Naive thymus-derived CD4-positive, alpha-beta T cell (primary cell): ENCODE data around the gene SCFD1. TPM values are rescaled to one million over a fixed set of nuclear protein-coding genes. Genes with fewer than 3 reads are reported as not detected.

Source experiments
- ATAC-seq: fragments of 150-1000 bp; cut with Tn5 transposase; 2 replicates; pipeline ENCODE4 v1.10.0; 2021; ENCODE audit warnings: mild to moderate bottlenecking, moderate library complexity
- CTCF ChIA-PET: fragments of 350-600 bp; sonication (Branson Sonifier 250); formaldehyde crosslinking; loops from one replicate; lab custom pipeline; 2021; ENCODE audit warnings: antibody characterized with exemption; lab: Charles Lee
- POLR2A ChIA-PET: fragments of 350-600 bp; sonication (Branson Sonifier 250); formaldehyde crosslinking; loops from one replicate; lab custom pipeline; 2021; ENCODE audit warnings: antibody characterized with exemption, inconsistent platforms; lab: Charles Lee
- DNase-seq, 9 donors: peaks; one replicate each; pipeline versions ENCODE4 v3.0.0 to v3.0.0-alpha.2; 2020 to 2022; ENCODE audit warnings: mixed read lengths in 1 of 9
- H3K27ac ChIP-seq: one replicate; pipeline ENCODE4 v1.7.0; 2013; ENCODE audit warnings: mild to moderate bottlenecking, low read depth, low read length, moderate library complexity
- H3K27me3 ChIP-seq, 2 donors: one replicate each; pipeline ENCODE4 v1.7.0; 2013; ENCODE audit warnings: low read length in 2 of 2, mild to moderate bottlenecking in 2 of 2, moderate library complexity in 2 of 2; ENCODE audit not compliant: control insufficient read depth in 2 of 2, insufficient read depth in 2 of 2
- H3K36me3 ChIP-seq, 3 experiments: 1 replicate in 2 of 3; 2 replicates in 1 of 3; pipeline ENCODE4 v1.7.0; 2013; ENCODE audit warnings: low read length in 3 of 3, mild to moderate bottlenecking in 3 of 3, moderate library complexity in 1 of 3; ENCODE audit not compliant: insufficient read depth in 3 of 3, control insufficient read depth in 2 of 3
- H3K4me1 ChIP-seq, 2 donors: one replicate each; pipeline ENCODE4 v1.7.0; 2013; ENCODE audit warnings: low read length in 2 of 2, mild to moderate bottlenecking in 2 of 2, moderate library complexity in 1 of 2; ENCODE audit not compliant: control insufficient read depth in 2 of 2, insufficient read depth in 2 of 2
- H3K4me3 ChIP-seq: 2 replicates; pipeline ENCODE4 v1.7.0; 2013; ENCODE audit warnings: mild to moderate bottlenecking, low read length
- H3K9me3 ChIP-seq, 3 experiments: 1 replicate in 2 of 3; 2 replicates in 1 of 3; pipeline ENCODE4 v1.7.0; 2013; ENCODE audit warnings: low read length in 3 of 3; ENCODE audit not compliant: control insufficient read depth in 2 of 3
- H3K27ac Mint-ChIP-seq, 9 donors: one replicate each; pipeline ENCODE4 v1.8.0; 2020 to 2022; ENCODE audit warnings: mixed read lengths in 9 of 9, mild to moderate bottlenecking in 8 of 9, moderate library complexity in 5 of 9, inconsistent platforms in 2 of 9
- H3K27me3 Mint-ChIP-seq, 5 donors: one replicate each; pipeline ENCODE4 v1.8.0; 2021 to 2022; ENCODE audit warnings: mixed read lengths in 5 of 5, mild to moderate bottlenecking in 1 of 5
- H3K36me3 Mint-ChIP-seq, 5 donors: one replicate each; pipeline ENCODE4 v1.8.0; 2020 to 2022; ENCODE audit warnings: mixed read lengths in 5 of 5, mild to moderate bottlenecking in 3 of 5, inconsistent platforms in 1 of 5
- H3K4me1 Mint-ChIP-seq, 7 donors: one replicate each; pipeline ENCODE4 v1.8.0; 2020 to 2022; ENCODE audit warnings: mixed read lengths in 7 of 7, mild to moderate bottlenecking in 3 of 7, inconsistent platforms in 1 of 7
- H3K4me3 Mint-ChIP-seq, 10 donors: one replicate each; pipeline ENCODE4 v1.8.0; 2020 to 2022; ENCODE audit warnings: mild to moderate bottlenecking in 10 of 10, mixed read lengths in 10 of 10, moderate library complexity in 6 of 10, inconsistent platforms in 2 of 10
- H3K9me3 Mint-ChIP-seq, 11 donors: one replicate each; pipeline ENCODE4 v1.8.0; 2020 to 2022; ENCODE audit warnings: mixed read lengths in 11 of 11, mild to moderate bottlenecking in 4 of 11, inconsistent platforms in 1 of 11, moderate library complexity in 1 of 11
- intact Hi-C, 2 donors: fragments of 100-400 bp; cut with micrococcal nuclease; formaldehyde crosslinking; loops; one replicate each; pipeline ENCODE4 v1.15.1; 2023
- polyA plus RNA-seq, 2 donors: library from polyadenylated mRNA; unstranded; fragments of 300-500 nt; fragmentation: Illumina TruSeq; gene quantifications; one replicate each; pipeline ENCODE4 v1.2.3, GENCODE V29; 2021
- total RNA-seq, 6 experiments: library from RNA in 5 of 6; stranded (reverse) in 5 of 6; gene quantifications; 1 replicate in 5 of 6; 2 replicates in 1 of 6; pipeline ENCODE4 v1.2.3 and lab custom pipeline; 2021 to 2026

SCFD1 gene
- total and polyA plus RNA-seq, 7 experiments from 2014 or later: 59.5 to 75.4 (median 66.0) TPM

DNA sequence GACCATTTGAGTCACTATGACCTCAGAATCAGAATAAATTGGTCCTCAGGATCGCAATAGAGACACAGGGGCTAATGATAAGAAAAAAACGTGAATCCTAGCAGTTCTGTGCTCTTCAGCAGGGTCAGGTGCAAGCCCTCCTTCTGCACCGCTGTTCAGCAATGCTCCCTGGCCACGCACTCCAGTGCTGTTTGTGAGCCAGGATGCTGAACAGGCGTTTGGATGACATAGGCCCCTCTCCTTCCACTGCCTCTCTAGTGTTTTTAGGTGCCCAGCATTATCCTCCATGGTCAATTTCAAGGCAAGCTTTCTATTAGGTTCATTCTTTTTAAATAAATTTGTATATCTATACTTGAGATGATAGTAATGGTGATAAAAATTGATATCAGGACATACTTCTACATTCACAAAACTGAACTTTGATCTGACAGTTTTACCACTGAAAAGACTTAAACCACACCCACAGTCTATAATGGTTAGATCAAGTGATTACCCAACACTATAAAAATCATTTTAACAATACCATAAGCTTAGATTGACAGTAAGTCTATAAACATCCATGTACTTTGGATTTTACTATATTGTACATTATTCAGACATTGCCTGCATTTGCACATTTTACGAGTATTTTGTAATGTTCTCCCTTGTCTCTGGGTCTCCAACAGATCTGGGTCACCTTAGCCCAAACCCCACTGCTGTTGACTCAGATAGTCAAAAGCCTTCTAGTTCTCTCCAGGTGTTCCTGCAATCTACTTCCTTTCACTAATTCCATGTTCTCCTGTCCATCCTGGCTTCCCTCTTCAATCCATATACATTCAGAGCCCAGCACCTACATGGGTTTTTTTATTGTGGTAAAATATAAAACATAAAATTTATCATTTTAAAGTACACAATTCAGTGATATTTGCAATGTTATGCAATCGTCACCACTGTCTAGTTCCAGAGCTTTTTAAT, 137.3 kb downstream of the SCFD1 start:
- Mint-ChIP-seq H3K4me1 (no peaks in the 10 kb centered on the region), H3K36me3 (peaks cover 0 to 13% (median 1%) of the 10 kb centered on the region in 5 donors), H3K27me3 (peaks cover 5 to 17% (median 15%) of the 10 kb centered on the region in 5 donors), H3K9me3 (peaks cover 3 to 37% (median 15%) of the 10 kb centered on the region in 11 donors), H3K4me3 (no peak overlapping the region), H3K27ac (no peak overlapping the region)
- no peak overlapping the region for H3K27ac ChIP-seq
- no peaks in the 10 kb centered on the region for H3K27me3 ChIP-seq
- POLR2A ChIA-PET: no interaction called here
- DNase-seq: no peak
- CTCF ChIA-PET: no interaction called here
- intact Hi-C loops: no loop called here
- H3K4me3 ChIP-seq: no peak overlapping the region
- ATAC-seq: no peak
- H3K4me1 ChIP-seq: no peaks in the 10 kb centered on the region
- H3K9me3 ChIP-seq: peaks cover 0 to 13% (median 0%) of the 10 kb centered on the region in 3 experiments
- H3K36me3 ChIP-seq: no peaks in the 10 kb centered on the region

DNA sequence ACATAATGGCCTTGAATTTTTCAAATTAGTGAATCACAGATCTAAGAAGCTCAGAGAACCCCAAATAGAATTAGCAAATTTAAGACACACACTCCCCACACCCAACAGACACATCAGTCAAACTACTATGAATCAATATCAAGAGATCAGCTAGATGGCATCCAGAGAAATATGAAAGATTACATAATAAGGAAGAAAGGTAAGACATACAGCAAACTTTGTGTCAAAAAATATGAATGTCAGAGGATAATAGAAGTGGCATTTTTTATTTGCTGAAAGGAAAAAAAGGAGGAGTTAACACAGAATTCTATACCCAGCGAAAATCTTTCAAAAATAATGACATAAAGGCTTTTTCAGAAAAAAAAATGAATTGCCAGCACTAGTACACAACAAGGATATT, 141.8 kb downstream of the SCFD1 start:
- ChIA-PET POLR2A (no interaction called here), CTCF (no interaction called here)
- ATAC-seq (no peak), DNase-seq (no peak)
- Mint-ChIP-seq H3K36me3 (peaks cover 0 to 13% (median 1%) of the 10 kb centered on the region in 5 donors), H3K4me1 (no peaks in the 10 kb centered on the region), H3K9me3 (peaks cover 5 to 40% (median 16%) of the 10 kb centered on the region in 11 donors), H3K4me3 (no peak overlapping the region), H3K27ac (no peak overlapping the region), H3K27me3 (peaks cover 10 to 22% (median 13%) of the 10 kb centered on the region in 5 donors)
- Histone ChIP-seq H3K27ac (no peak overlapping the region), H3K36me3 (no peaks in the 10 kb centered on the region), H3K27me3 (no peaks in the 10 kb centered on the region), H3K4me1 (no peaks in the 10 kb centered on the region), H3K9me3 (peaks cover 0 to 13% (median 0%) of the 10 kb centered on the region in 3 experiments), H3K4me3 (no peak overlapping the region)
- intact Hi-C loops: no loop called here

DNA sequence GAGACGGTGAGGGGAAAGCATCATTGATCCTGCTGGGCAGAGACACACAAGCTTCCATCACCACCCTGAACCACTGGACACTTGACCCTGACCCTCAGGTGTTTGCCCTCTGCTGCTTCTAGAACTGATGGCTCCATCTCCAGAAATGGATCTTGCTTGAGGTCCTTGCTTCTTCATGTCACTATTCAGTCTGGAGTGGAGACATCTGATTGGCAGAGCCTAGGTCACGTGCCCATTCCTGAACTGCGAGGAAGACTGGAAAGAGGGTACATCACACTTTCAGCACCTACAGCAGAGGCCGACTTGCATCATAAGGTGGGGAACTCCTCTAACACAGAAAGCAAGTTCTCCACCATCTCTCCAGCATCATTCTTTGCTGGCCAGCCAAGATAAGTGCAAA, 145.5 kb downstream of the SCFD1 start:
- Mint-ChIP-seq H3K36me3 (peaks cover 0 to 13% (median 1%) of the 10 kb centered on the region in 5 donors), H3K4me3 (no peak overlapping the region), H3K4me1 (no peaks in the 10 kb centered on the region), H3K27me3 (peaks cover 19 to 47% (median 24%) of the 10 kb centered on the region in 5 donors), H3K27ac (no peak overlapping the region), H3K9me3 (peaks cover 5 to 22% (median 10%) of the 10 kb centered on the region in 11 donors)
- Histone ChIP-seq H3K36me3 (no peaks in the 10 kb centered on the region), H3K9me3 (peaks cover 0 to 13% (median 0%) of the 10 kb centered on the region in 3 experiments), H3K27me3 (no peaks in the 10 kb centered on the region), H3K27ac (no peak overlapping the region), H3K4me1 (no peaks in the 10 kb centered on the region), H3K4me3 (no peak overlapping the region)
- intact Hi-C loops: no loop called here
- CTCF ChIA-PET: no interaction called here
- DNase-seq: no peak
- ATAC-seq: no peak
- POLR2A ChIA-PET: no interaction called here

- H3K4me3 ChIP-seq: no peak overlapping the region
- no peak for ATAC-seq
- Mint-ChIP-seq H3K4me1 (no peaks in the 10 kb centered on the region), H3K36me3 (peaks cover 0 to 6% (median under 1%) of the 10 kb centered on the region in 5 donors), H3K9me3 (peaks cover under 1 to 10% (median 7%) of the 10 kb centered on the region in 11 donors), H3K4me3 (no peak overlapping the region), H3K27me3 (peaks cover 15 to 46% (median 24%) of the 10 kb centered on the region in 5 donors), H3K27ac (no peak overlapping the region)
- intact Hi-C loops: no loop called here
- H3K4me1 ChIP-seq: no peaks in the 10 kb centered on the region
- DNase-seq: no peak
- peaks cover 0 to 1% (median 0%) of the 10 kb centered on the region in 3 experiments for H3K9me3 ChIP-seq
- no peak overlapping the region for H3K27ac ChIP-seq
- ChIA-PET POLR2A (no interaction called here), CTCF (no interaction called here)
- no peaks in the 10 kb centered on the region for H3K27me3 ChIP-seq
- H3K36me3 ChIP-seq: no peaks in the 10 kb centered on the region
These were observed 146.7 kb downstream of the SCFD1 start for GRCh38 chr14:30768791-30769190.

GRCh38 chr14:30770376-30770775, 148.3 kb downstream of the SCFD1 start:
- Mint-ChIP-seq H3K27ac (no peak overlapping the region), H3K9me3 (peaks cover 0 to 3% (median 0%) of the 10 kb centered on the region in 11 donors), H3K36me3 (no peaks in the 10 kb centered on the region), H3K27me3 (peaks cover 6 to 38% (median 15%) of the 10 kb centered on the region in 5 donors), H3K4me3 (no peak overlapping the region), H3K4me1 (no peaks in the 10 kb centered on the region)
- no peak for DNase-seq
- Histone ChIP-seq H3K4me1 (no peaks in the 10 kb centered on the region), H3K4me3 (no peak overlapping the region), H3K27me3 (no peaks in the 10 kb centered on the region), H3K27ac (no peak overlapping the region), H3K9me3 (no peaks in the 10 kb centered on the region), H3K36me3 (no peaks in the 10 kb centered on the region)
- intact Hi-C loops: no loop called here
- POLR2A ChIA-PET: no interaction called here
- CTCF ChIA-PET: no interaction called here
- ATAC-seq: no peak

DNA sequence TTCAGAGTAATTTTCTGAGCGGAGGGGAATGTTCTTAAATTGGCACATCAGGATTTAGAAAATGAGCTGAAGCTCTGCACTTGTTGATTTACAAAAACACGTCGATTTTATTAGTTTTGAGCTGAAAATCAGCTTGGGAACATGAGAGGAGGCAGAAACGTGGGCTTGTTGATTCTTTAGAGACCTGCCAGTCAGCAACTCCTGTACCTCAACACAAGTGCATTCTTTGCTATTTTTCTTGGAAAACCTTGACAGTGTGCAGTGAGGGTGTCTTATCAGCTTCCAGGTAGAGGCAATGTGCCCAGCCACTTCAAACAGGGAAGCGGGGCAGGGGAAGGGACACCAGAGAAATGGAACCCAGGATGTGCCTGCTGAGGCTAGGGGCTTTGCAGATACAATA, 149.5 kb downstream of the SCFD1 start:
- ATAC-seq: no peak
- no peaks in the 10 kb centered on the region for H3K4me1 ChIP-seq
- Mint-ChIP-seq H3K4me3 (no peak overlapping the region), H3K4me1 (no peaks in the 10 kb centered on the region), H3K9me3 (peaks cover 0 to 3% (median 0%) of the 10 kb centered on the region in 11 donors), H3K36me3 (no peaks in the 10 kb centered on the region), H3K27ac (no peak overlapping the region), H3K27me3 (peaks cover 7 to 38% (median 15%) of the 10 kb centered on the region in 5 donors)
- CTCF ChIA-PET: no interaction called here
- no peak overlapping the region for H3K27ac ChIP-seq
- no peaks in the 10 kb centered on the region for H3K27me3 ChIP-seq
- no peak for DNase-seq
- no peak overlapping the region for H3K4me3 ChIP-seq
- intact Hi-C loops: no loop called here
- no peaks in the 10 kb centered on the region for H3K9me3 ChIP-seq
- no peaks in the 10 kb centered on the region for H3K36me3 ChIP-seq
- POLR2A ChIA-PET: no interaction called here
